HG03196 (cell line): ENCODE results near the gene ASB8.
A peak's percentile ranks its signal among the peaks of the same experiment; 100 is the strongest.

Experiments
- ATAC-seq: cut with Tn5 transposase; IDR thresholded peaks from one replicate; pipeline ENCODE4 v1.9.1; 2021; ENCODE audit not compliant: unreplicated experiment

ASB8 gene

DNA sequence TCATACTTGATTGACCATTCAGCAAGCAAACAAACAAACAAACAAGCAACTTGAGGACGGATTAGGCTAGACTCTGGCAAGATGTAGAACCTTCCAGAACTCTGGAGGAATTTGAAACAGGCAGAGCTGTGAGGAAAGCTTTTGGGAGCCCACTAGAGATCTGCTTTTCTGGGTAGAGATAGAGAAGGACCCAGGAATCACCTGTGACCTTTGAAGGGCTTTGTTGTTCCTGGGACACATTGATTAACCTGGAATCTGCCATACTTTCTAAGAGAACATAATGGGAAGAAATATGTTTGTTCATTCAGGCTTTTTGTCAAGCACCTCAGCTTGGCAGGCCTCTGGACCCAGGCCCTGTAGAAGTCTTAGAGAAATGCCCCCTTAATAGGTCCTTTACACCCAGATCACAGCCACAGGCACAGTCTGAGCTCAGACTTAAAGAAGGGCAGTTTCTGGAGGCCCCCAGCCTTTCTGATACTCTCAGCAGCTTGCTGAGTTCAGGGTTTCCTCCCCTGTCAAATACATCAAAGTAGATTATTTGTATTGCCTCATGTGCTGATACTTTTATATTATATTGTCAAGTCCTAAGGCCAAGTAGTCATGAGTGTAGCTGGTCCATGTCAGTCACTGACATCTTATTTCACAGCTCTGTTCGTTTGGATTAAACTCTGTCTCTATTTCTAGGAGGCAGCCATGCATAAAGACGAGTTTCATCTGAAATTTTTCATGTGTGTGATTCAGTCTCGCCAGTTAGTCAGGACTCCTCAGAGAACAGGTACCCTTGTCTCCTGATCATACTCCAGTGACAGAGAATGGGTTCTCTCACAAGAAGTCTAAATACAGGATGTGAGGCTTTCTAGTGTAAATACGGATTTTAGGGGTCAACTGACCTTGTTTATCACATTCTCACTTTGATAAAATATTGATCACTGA lies 50.4 kb downstream of the ASB8 start:
- no peak for ATAC-seq

DNA sequence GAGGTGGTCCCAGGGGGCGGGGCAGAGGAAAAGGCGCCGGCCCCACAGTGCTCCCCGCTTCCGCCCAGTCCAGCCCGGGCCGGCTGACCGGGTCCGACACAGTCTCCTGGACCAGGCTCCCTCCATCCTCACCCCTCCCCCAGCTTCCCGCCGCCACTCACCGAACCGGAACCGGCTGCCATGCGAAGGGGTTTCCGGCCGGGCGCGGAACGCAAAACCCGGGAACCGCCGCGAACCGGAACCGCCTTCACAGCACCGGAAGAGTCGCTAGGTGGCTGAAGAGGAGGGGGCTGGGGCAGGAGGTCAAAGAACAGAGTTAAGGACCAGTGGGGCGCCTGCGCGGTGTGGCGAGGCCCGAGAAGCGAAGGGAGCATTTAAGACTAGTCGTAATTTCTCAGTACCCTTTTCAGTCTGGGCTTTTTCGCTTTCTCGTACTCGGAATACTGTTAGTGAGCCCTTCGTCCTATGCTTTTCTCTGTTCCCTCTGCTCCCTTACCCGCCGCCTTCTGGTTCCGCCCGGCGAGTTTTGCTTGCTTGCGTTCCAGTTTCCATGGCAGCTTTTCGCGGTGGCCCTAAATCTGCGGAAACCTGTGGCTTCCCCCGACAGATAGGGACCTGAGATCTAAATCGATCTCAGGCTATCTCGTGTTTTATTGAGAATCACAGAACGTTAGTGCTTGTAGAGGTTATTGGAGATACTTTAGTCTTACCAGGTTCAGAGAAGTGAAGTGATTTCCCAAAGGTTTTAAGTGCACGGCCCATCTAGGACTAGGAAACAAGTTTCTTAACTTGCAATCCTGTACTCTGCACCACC lies 51.2 kb downstream of the ASB8 start, which contains the start of gene SENP1:
TSS of gene SENP1 (minus strand) at position 213 of the 814 bp plus-strand sequence. CDS start 4,607 bp downstream, outside the sequence.
- peak; percentile 66 for ATAC-seq

DNA sequence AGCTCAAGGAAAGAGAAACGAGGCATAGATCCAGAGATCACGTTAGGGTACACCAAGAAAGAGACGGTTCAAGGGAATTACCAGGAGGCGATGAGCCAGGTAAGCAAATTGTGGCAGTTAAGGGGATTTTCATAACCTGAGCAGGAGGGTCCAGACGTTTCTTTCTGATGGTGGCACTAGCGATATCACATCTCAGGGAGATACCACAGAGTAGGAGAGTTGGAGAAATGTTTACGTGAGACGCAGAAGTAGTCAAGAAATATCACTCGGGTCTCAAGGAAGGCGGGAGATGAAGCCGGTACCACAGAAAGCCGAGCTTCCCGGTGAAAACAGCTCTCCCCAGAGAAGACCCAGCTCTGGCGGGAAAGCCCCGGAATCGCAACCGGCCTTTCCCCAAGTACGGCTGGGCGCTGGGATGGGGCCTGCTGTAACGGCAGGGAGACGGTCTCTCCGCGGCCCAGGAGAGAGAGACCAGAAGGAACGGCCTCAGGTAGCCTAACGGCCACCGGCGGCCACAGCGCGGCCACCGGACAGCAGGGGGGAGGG lies 51.9 kb downstream of the ASB8 start:
- peak; percentile 30 for ATAC-seq

DNA sequence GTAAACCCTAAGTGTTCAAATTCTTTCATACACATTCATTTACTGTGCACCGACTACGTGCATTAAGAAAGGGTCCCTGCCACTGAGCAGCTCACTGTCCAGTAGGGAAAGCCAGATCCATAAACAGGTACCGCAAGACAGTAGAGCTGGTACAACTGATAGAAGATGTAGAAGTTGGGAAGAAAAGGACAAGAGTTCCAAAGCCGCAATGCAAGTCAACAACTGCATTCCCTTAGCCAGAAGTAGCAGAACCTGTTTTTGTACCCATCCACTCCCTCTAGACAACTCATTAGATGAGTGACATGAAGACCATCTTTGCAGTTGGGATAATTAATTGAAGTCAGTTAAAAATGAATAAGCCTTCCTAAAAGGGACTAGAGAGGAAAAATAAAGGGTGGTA lies 52.8 kb downstream of the ASB8 start:
- ATAC-seq: no peak
